ENCODE results near the gene PDXK.
"Not testable (repeated sequence)": the region's sequence is repeated elsewhere in the genome, so short reads cannot be mapped to it uniquely, and the experiment has no call there.

Gene PDXK

GRCh38 chr21:43712268-43712942, 6.5 kb upstream of the PDXK start:
- Mint-ChIP-seq H3K36me3 (no peaks in the 10 kb centered on the region), H3K4me1 (peaks cover 12% of the 10 kb centered on the region), H3K27ac (no peak overlapping the region), H3K4me3 (no peak overlapping the region), H3K9me3 (no peaks in the 10 kb centered on the region)
- DNase-seq (ENCODE audit: low spot score in 2 of 2) (no peak), ATAC-seq (no peak)

GRCh38 chr21:43713123-43713522, 5.8 kb upstream of the PDXK start:
- H3K27ac Mint-ChIP-seq; ATAC-seq; H3K4me3 Mint-ChIP-seq; H3K9me3 Mint-ChIP-seq; H3K36me3 Mint-ChIP-seq; DNase-seq (ENCODE audit: low spot score in 2 of 2): not testable (repeated sequence)
- peaks cover 17% of the 10 kb centered on the region for H3K4me1 Mint-ChIP-seq

- no peak for ATAC-seq
- Mint-ChIP-seq H3K9me3 (no peaks in the 10 kb centered on the region), H3K36me3 (peaks cover 13% of the 10 kb centered on the region), H3K4me3 (peak overlapping the region; percentile 85), H3K27ac (peak overlapping the region; percentile 37), H3K4me1 (peaks cover 38% of the 10 kb centered on the region)
- no peak for DNase-seq (ENCODE audit: low spot score in 2 of 2)
These were observed 2.4 kb upstream of the PDXK start for GRCh38 chr21:43716376-43717165.

- ATAC-seq (no peak), DNase-seq (ENCODE audit: low spot score in 2 of 2) (no peak)
- Mint-ChIP-seq H3K4me1 (peaks cover 45% of the 10 kb centered on the region), H3K9me3 (no peaks in the 10 kb centered on the region), H3K36me3 (peaks cover 13% of the 10 kb centered on the region), H3K4me3 (peak overlapping the region; percentile 85), H3K27ac (peak overlapping the region; percentile 37)
These were observed 1.6 kb upstream of the PDXK start for GRCh38 chr21:43717166-43717853.

- no peak for ATAC-seq
- Mint-ChIP-seq H3K36me3 (peaks cover 18% of the 10 kb centered on the region), H3K4me3 (peak overlapping the region; percentile 85), H3K9me3 (no peaks in the 10 kb centered on the region), H3K4me1 (peaks cover 52% of the 10 kb centered on the region), H3K27ac (no peak overlapping the region)
- DNase-seq (ENCODE audit: low spot score in 2 of 2): no peak
These were observed 710 bp upstream of the PDXK start for GRCh38 chr21:43717967-43718871.

GRCh38 chr21:43719748-43720538, 1.0 kb downstream of the PDXK start:
- peaks cover 31% of the 10 kb centered on the region for H3K36me3 Mint-ChIP-seq
- DNase-seq (ENCODE audit: low spot score in 2 of 2) (no peak), ATAC-seq (peak; percentile 1)
- H3K4me1 Mint-ChIP-seq: peaks cover 52% of the 10 kb centered on the region
- H3K9me3 Mint-ChIP-seq: no peaks in the 10 kb centered on the region
- peak overlapping the region; percentile 48 for H3K27ac Mint-ChIP-seq
- peak overlapping the region; percentile 85 for H3K4me3 Mint-ChIP-seq

GRCh38 chr21:43720539-43721166, 1.7 kb downstream of the PDXK start:
- Mint-ChIP-seq H3K36me3 (peaks cover 38% of the 10 kb centered on the region), H3K9me3 (no peaks in the 10 kb centered on the region), H3K27ac (peak overlapping the region; percentile 78), H3K4me1 (peaks cover 52% of the 10 kb centered on the region), H3K4me3 (peak overlapping the region; percentile 85)
- DNase-seq (ENCODE audit: low spot score in 2 of 2) (no peak), ATAC-seq (no peak)

GRCh38 chr21:43721206-43721605, 2.3 kb downstream of the PDXK start:
- ATAC-seq (no peak), DNase-seq (ENCODE audit: low spot score in 2 of 2) (no peak)
- Mint-ChIP-seq H3K9me3 (no peaks in the 10 kb centered on the region), H3K4me3 (peak overlapping the region; percentile 85), H3K36me3 (peaks cover 38% of the 10 kb centered on the region), H3K27ac (peak overlapping the region; percentile 78), H3K4me1 (peaks cover 52% of the 10 kb centered on the region)

- Mint-ChIP-seq H3K36me3 (peaks cover 38% of the 10 kb centered on the region), H3K9me3 (no peaks in the 10 kb centered on the region), H3K4me3 (no peak overlapping the region), H3K4me1 (peaks cover 51% of the 10 kb centered on the region), H3K27ac (no peak overlapping the region)
- DNase-seq (ENCODE audit: low spot score in 2 of 2) (no peak), ATAC-seq (no peak)
These were observed 3.0 kb downstream of the PDXK start for GRCh38 chr21:43721939-43722338.

GRCh38 chr21:43723648-43724047, 4.7 kb downstream of the PDXK start:
- no peak for DNase-seq (ENCODE audit: low spot score in 2 of 2)
- Mint-ChIP-seq H3K9me3 (no peaks in the 10 kb centered on the region), H3K4me1 (peaks cover 56% of the 10 kb centered on the region), H3K36me3 (peaks cover 37% of the 10 kb centered on the region), H3K4me3 (no peak overlapping the region), H3K27ac (no peak overlapping the region)
- no peak for ATAC-seq

GRCh38 chr21:43726686-43727518, 8.0 kb downstream of the PDXK start:
- Mint-ChIP-seq H3K27ac (peak overlapping the region; percentile 93), H3K36me3 (peaks cover 30% of the 10 kb centered on the region), H3K9me3 (no peaks in the 10 kb centered on the region), H3K4me1 (peaks cover 53% of the 10 kb centered on the region), H3K4me3 (peak overlapping the region; percentile 82)
- ATAC-seq (no peak), DNase-seq (ENCODE audit: low spot score in 2 of 2) (no peak)

- peak overlapping the region; percentile 93 for H3K27ac Mint-ChIP-seq
- H3K4me3 Mint-ChIP-seq: peak overlapping the region; percentile 82
- no peak for DNase-seq (ENCODE audit: low spot score in 2 of 2)
- no peaks in the 10 kb centered on the region for H3K9me3 Mint-ChIP-seq
- H3K4me1 Mint-ChIP-seq: peaks cover 46% of the 10 kb centered on the region
- peaks cover 30% of the 10 kb centered on the region for H3K36me3 Mint-ChIP-seq
- ATAC-seq: no peak
These were observed 8.7 kb downstream of the PDXK start for GRCh38 chr21:43727519-43728153.

- H3K4me3 Mint-ChIP-seq: peak overlapping the region; percentile 82
- no peaks in the 10 kb centered on the region for H3K9me3 Mint-ChIP-seq
- peaks cover 42% of the 10 kb centered on the region for H3K4me1 Mint-ChIP-seq
- DNase-seq (ENCODE audit: low spot score in 2 of 2): no peak
- peaks cover 26% of the 10 kb centered on the region for H3K36me3 Mint-ChIP-seq
- H3K27ac Mint-ChIP-seq: peak overlapping the region; percentile 93
- no peak for ATAC-seq
These were observed 9.2 kb downstream of the PDXK start for GRCh38 chr21:43728154-43728466.

All from stimulated activated effector memory CD8-positive, alpha-beta T cell treated with anti-CD3 and anti-CD28 coated beads, Interleukin-12 subunit alpha, Interleukin-12 subunit beta, amount 100 ng/mL, for 72 hours (primary cell).